ENCODE data around the gene DNTT. TPM values are rescaled to one million over a fixed set of nuclear protein-coding genes. Genes with fewer than 3 reads are reported as not detected.

The DNTT gene
- total RNA-seq, 1 experiment from 2014 or later: not detected

GRCh38 chr10:96263669-96264068 lies 40.6 kb upstream of the DNTT start:
- H3K4me1 Mint-ChIP-seq (ENCODE audit: low read depth, unreplicated experiment): peaks cover 9% of the 10 kb centered on the region
- POLR2A ChIA-PET: no interaction called here
- TF ChIP-seq, protein P1, sequence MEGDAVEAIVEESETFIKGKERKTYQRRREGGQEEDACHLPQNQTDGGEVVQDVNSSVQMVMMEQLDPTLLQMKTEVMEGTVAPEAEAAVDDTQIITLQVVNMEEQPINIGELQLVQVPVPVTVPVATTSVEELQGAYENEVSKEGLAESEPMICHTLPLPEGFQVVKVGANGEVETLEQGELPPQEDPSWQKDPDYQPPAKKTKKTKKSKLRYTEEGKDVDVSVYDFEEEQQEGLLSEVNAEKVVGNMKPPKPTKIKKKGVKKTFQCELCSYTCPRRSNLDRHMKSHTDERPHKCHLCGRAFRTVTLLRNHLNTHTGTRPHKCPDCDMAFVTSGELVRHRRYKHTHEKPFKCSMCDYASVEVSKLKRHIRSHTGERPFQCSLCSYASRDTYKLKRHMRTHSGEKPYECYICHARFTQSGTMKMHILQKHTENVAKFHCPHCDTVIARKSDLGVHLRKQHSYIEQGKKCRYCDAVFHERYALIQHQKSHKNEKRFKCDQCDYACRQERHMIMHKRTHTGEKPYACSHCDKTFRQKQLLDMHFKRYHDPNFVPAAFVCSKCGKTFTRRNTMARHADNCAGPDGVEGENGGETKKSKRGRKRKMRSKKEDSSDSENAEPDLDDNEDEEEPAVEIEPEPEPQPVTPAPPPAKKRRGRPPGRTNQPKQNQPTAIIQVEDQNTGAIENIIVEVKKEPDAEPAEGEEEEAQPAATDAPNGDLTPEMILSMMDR (IDR thresholded peaks at IDR 0.05; ENCODE audit: insufficient read depth in 1 of 2, low read depth in 1 of 2, low read length in 1 of 2, severe bottlenecking in 1 of 2, unreplicated experiment in 1 of 2): no peak
- DNase-seq: no peak
- H3K9me3 ChIP-seq: no peaks in the 10 kb centered on the region
- H3K4me1 ChIP-seq: peaks cover 4% of the 10 kb centered on the region; the same call in 1 of the 2 replicates
- intact Hi-C loops (cut with micrococcal nuclease; ENCODE audit: unreplicated experiment): no loop called here
- no peak overlapping the region for H3K4me3 Mint-ChIP-seq (ENCODE audit: unreplicated experiment)
- H3K27ac Mint-ChIP-seq (ENCODE audit: unreplicated experiment): no peak overlapping the region
- no peaks in the 10 kb centered on the region for H3K9me3 Mint-ChIP-seq (ENCODE audit: unreplicated experiment)
- BruUV-seq (replicated peaks): no TSS peak
- no peaks in the 10 kb centered on the region for H3K27me3 Mint-ChIP-seq (ENCODE audit: insufficient read depth, unreplicated experiment)
- no peak overlapping the region for H3K4me3 ChIP-seq (ENCODE audit: low read depth, low read length)
- H3K36me3 ChIP-seq (ENCODE audit: control insufficient read depth, insufficient read depth, low read length): no peaks in the 10 kb centered on the region
- CTCF ChIA-PET: no interaction called here
- H3K27me3 ChIP-seq (replicated peaks; ENCODE audit: control insufficient read depth, insufficient read depth, low read length): no peaks in the 10 kb centered on the region
- no peaks in the 10 kb centered on the region for H3K36me3 Mint-ChIP-seq (ENCODE audit: insufficient read depth, unreplicated experiment)

GRCh38 chr10:96264938-96265337 lies 39.3 kb upstream of the DNTT start:
- Mint-ChIP-seq H3K4me1 (ENCODE audit: low read depth, unreplicated experiment) (peaks cover 9% of the 10 kb centered on the region), H3K27ac (ENCODE audit: unreplicated experiment) (no peak overlapping the region), H3K9me3 (ENCODE audit: unreplicated experiment) (no peaks in the 10 kb centered on the region), H3K36me3 (ENCODE audit: insufficient read depth, unreplicated experiment) (no peaks in the 10 kb centered on the region), H3K27me3 (ENCODE audit: insufficient read depth, unreplicated experiment) (no peaks in the 10 kb centered on the region), H3K4me3 (ENCODE audit: unreplicated experiment) (no peak overlapping the region)
- no TSS peak for BruUV-seq (replicated peaks)
- CTCF ChIA-PET: no interaction called here
- peaks cover 4% of the 10 kb centered on the region; the same call in 1 of the 2 replicates for H3K4me1 ChIP-seq
- DNase-seq: no peak
- no peaks in the 10 kb centered on the region for H3K36me3 ChIP-seq (ENCODE audit: control insufficient read depth, insufficient read depth, low read length)
- no peak overlapping the region for H3K4me3 ChIP-seq (ENCODE audit: low read depth, low read length)
- TF ChIP-seq, protein P1 (IDR thresholded peaks at IDR 0.05; ENCODE audit: insufficient read depth in 1 of 2, low read depth in 1 of 2, low read length in 1 of 2, severe bottlenecking in 1 of 2, unreplicated experiment in 1 of 2): no peak
- H3K9me3 ChIP-seq: no peaks in the 10 kb centered on the region
- intact Hi-C loops (cut with micrococcal nuclease; ENCODE audit: unreplicated experiment): no loop called here
- no peaks in the 10 kb centered on the region for H3K27me3 ChIP-seq (replicated peaks; ENCODE audit: control insufficient read depth, insufficient read depth, low read length)
- POLR2A ChIA-PET: no interaction called here

DNA sequence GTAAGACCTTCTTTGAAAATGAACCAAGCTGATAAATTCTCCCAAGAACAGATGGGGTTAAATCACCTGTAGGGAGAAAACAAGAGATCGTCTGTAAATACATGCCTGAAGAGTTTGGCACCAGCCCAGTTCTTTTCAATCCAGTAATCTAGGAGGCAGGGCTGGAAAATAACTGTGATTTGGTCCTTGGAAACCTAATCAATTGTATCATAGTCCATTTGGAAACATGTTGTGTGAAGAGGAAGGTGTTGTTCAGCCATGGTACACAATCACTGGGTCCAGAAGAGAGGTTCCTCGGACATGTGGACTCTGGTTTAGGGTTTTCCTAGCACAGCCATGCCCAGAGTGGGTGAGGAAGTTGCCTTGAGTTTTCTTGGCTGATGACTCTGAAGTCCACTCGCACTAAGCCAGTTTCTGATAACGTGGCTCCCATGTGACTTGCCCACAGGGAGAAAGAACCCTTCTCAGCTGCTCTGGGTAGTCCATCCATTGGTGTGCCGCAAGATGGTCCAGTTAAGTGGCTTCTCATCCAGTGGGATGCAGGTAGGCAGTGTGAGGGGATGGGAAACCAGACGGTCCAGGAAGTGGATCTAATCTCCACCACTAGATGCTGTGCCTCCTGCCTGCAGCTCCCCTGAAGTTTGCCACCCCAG lies 38.0 kb upstream of the DNTT start:
- no peaks in the 10 kb centered on the region for H3K36me3 ChIP-seq (ENCODE audit: control insufficient read depth, insufficient read depth, low read length)
- no peaks in the 10 kb centered on the region for H3K27me3 ChIP-seq (replicated peaks; ENCODE audit: control insufficient read depth, insufficient read depth, low read length)
- H3K4me1 Mint-ChIP-seq (ENCODE audit: low read depth, unreplicated experiment): peaks cover 9% of the 10 kb centered on the region
- H3K9me3 ChIP-seq: no peaks in the 10 kb centered on the region
- no peak overlapping the region for H3K4me3 ChIP-seq (ENCODE audit: low read depth, low read length)
- TF ChIP-seq, protein P1 (IDR thresholded peaks at IDR 0.05; ENCODE audit: insufficient read depth in 1 of 2, low read depth in 1 of 2, low read length in 1 of 2, severe bottlenecking in 1 of 2, unreplicated experiment in 1 of 2): no peak
- no peak overlapping the region for H3K27ac Mint-ChIP-seq (ENCODE audit: unreplicated experiment)
- no peaks in the 10 kb centered on the region for H3K9me3 Mint-ChIP-seq (ENCODE audit: unreplicated experiment)
- no peak overlapping the region for H3K4me3 Mint-ChIP-seq (ENCODE audit: unreplicated experiment)
- H3K4me1 ChIP-seq: peaks cover 4% of the 10 kb centered on the region; the same call in 1 of the 2 replicates
- no TSS peak for BruUV-seq (replicated peaks)
- intact Hi-C loops (cut with micrococcal nuclease; ENCODE audit: unreplicated experiment): no loop called here
- ChIA-PET CTCF (interaction anchor here (0.6 kb wide), 1 partner anchor 21 kb away, joined by 3 read pairs; no protein-coding TSS in a partner anchor), POLR2A (no interaction called here)
- DNase-seq: no peak
- H3K36me3 Mint-ChIP-seq (ENCODE audit: insufficient read depth, unreplicated experiment): no peaks in the 10 kb centered on the region
- no peaks in the 10 kb centered on the region for H3K27me3 Mint-ChIP-seq (ENCODE audit: insufficient read depth, unreplicated experiment)
